H1 (cell line): ENCODE measurements around the gene FLNA. TPM values are rescaled to one million over a fixed set of nuclear protein-coding genes. Genes with fewer than 3 reads are reported as not detected.

ENCODE experiments used
- CTCF ChIP-seq, 3 experiments: IDR thresholded peaks; 1 replicate in 2 of 3; 2 replicates in 1 of 3; pipeline versions ENCODE4 v1.5.1 to v1.6.1; 2011; ENCODE audit warnings: low read length in 3 of 3, mild to moderate bottlenecking in 3 of 3, inconsistent platforms in 2 of 3, low read depth in 1 of 3, moderate library complexity in 1 of 3; ENCODE audit not compliant: insufficient read depth in 1 of 3; ENCODE audit errors: control extremely low read depth in 1 of 3
- polyA plus RNA-seq, 7 experiments: library from polyadenylated mRNA; depleted of rRNA in 3 of 7; stranded (reverse) in 5 of 7; unstranded in 2 of 7; fragments of >200 nt in 5 of 7; fragments of 200-250 nt in 2 of 7; gene quantifications; 1 replicate in 5 of 7; 2 replicates in 1 of 7; 4 replicates in 1 of 7; pipeline versions ENCODE4 v1.2.1 to v1.2.3, GENCODE V29; 2011 to 2013; ENCODE audit warnings: missing spikeins in 2 of 7, mixed read lengths in 2 of 7
- total RNA-seq: library from RNA; stranded (reverse); fragmentation: NEBNext Ultra II Directional; extraction: Animal tissue kit (Norgen Biotek cat#: 25700); gene quantifications from 2 replicates; pipeline ENCODE4 v1.2.1, GENCODE V29; 2021

The FLNA gene
- total and polyA plus RNA-seq, 2 of the 8 experiments (the other 6 are each of a cell fraction or from before 2014, with no cell fraction given), result 315 to 925 TPM

GRCh38 chrX:154304846-154305245 lies 69.6 kb downstream of the FLNA start (continued):
- no peak for TF ChIP-seq CTCF (IDR thresholded peaks at IDR 0.05; ENCODE audit: control extremely low read depth in 1 of 3, insufficient read depth in 1 of 3, low read depth in 1 of 3, low read length in 3 of 3)
